ENCODE measurements around the gene TMEM213. TPM values are rescaled to one million over a fixed set of nuclear protein-coding genes. Genes with fewer than 3 reads are reported as not detected.
A peak's percentile ranks its signal among the peaks of the same experiment; 100 is the strongest.

TMEM213 gene
- total RNA-seq, 4 donors from 2014 or later, result not detected

- Histone ChIP-seq H3K4me1 (no peaks in the 10 kb centered on the region), H3K27ac (no peak overlapping the region), H3K4me3 (replicated peaks in 1 of 3) (no peak overlapping the region), H3K36me3 (no peaks in the 10 kb centered on the region), H3K27me3 (no peaks in the 10 kb centered on the region), H3K9me3 (no peaks in the 10 kb centered on the region)
- intact Hi-C loops (cut with DNase I), result loop anchor here (10.0 kb wide), 1 partner anchor 193 kb away; no protein-coding TSS in a partner anchor
- 66 to 86% methylated on average over 6 of the region's 6 CpGs for WGBS, 2 donors
- no peak for DNase-seq
- no peak for TF ChIP-seq POLR2A (IDR thresholded peaks at IDR 0.05)
- no peak for TF ChIP-seq CTCF (IDR thresholded peaks at IDR 0.05)
These were observed 83.9 kb downstream of the TMEM213 start for GRCh38 chr7:138881579-138882188.

- Histone ChIP-seq H3K4me3 (replicated peaks in 1 of 3) (no peak overlapping the region), H3K9me3 (no peaks in the 10 kb centered on the region), H3K27me3 (no peaks in the 10 kb centered on the region), H3K27ac (no peak overlapping the region), H3K4me1 (no peaks in the 10 kb centered on the region), H3K36me3 (no peaks in the 10 kb centered on the region)
- TF ChIP-seq POLR2A (IDR thresholded peaks at IDR 0.05) (no peak), CTCF (IDR thresholded peaks at IDR 0.05) (no peak)
- no peak for DNase-seq
- intact Hi-C loops (cut with DNase I), result loop anchor here (10.0 kb wide), 1 partner anchor 193 kb away; no protein-coding TSS in a partner anchor
- 97 to 98% methylated on average over 6 of the region's 6 CpGs for WGBS, 2 donors
These were observed 84.5 kb downstream of the TMEM213 start for GRCh38 chr7:138882249-138882648.

DNA sequence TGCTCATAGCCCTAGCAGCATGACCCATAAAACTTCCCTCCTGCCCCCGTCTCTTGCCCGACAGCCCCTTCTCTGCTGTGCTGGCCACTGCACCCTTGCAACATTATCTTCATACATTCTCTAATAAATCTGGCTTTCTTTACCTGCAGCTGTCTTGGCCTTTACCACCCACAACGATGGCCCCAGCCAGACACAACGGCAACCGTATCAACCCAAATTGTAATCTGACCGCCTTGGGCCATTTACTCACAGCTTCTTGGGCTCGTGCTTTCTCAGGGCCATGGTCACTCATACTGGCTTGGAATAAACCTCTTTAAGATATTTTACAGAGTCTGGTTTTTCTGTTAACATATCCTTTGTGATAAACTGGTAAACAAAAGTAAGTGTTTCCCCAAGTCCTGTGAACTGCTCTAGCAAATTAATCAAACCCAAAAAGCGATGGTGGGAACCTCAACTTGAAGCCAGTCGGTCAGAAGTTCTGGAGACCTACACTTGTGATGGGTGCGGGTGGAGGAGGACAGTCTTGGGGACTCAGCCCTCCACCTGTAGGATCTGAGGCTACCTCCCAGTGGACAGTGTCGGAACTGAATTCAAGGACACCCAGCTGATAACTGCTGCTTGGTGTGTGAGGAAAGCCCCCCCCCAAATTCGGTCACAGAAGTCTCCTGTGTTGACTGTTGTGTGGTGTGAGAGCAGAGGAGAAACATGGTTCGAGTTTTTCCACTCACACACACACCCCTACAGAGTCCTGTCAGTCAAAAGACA, 87.8 kb downstream of the TMEM213 start:
- no peak overlapping the region for H3K27ac ChIP-seq
- no peak for DNase-seq
- intact Hi-C loops (cut with DNase I), result loop anchor here (5.0 to 10.0 kb wide), 2 partner anchors 97 to 189 kb away; partner anchors contain the start of gene KIAA1549
- no peaks in the 10 kb centered on the region for H3K36me3 ChIP-seq
- WGBS, 2 donors, result 95 to 96% methylated on average over 13 of the region's 13 CpGs
- no peak overlapping the region for H3K4me3 ChIP-seq (replicated peaks in 1 of 3)
- TF ChIP-seq CTCF (IDR thresholded peaks at IDR 0.05) (no peak), POLR2A (IDR thresholded peaks at IDR 0.05) (no peak)
- no peaks in the 10 kb centered on the region for H3K4me1 ChIP-seq
- no peaks in the 10 kb centered on the region for H3K9me3 ChIP-seq
- H3K27me3 ChIP-seq, result no peaks in the 10 kb centered on the region

- WGBS, 2 donors, result 17 to 23% methylated on average over 4 of the region's 4 CpGs
- no peaks in the 10 kb centered on the region for H3K27me3 ChIP-seq
- DNase-seq, result peak; percentile 4 to 8
- intact Hi-C loops (cut with DNase I), result loop anchor here (5.0 to 10.0 kb wide), 2 partner anchors 96 to 188 kb away; partner anchors contain the start of gene KIAA1549
- H3K27ac ChIP-seq, result no peak overlapping the region
- H3K4me1 ChIP-seq, result no peaks in the 10 kb centered on the region
- H3K9me3 ChIP-seq, result no peaks in the 10 kb centered on the region
- no peaks in the 10 kb centered on the region for H3K36me3 ChIP-seq
- H3K4me3 ChIP-seq (replicated peaks in 1 of 3), result no peak overlapping the region
- no peak for TF ChIP-seq POLR2A (IDR thresholded peaks at IDR 0.05)
- TF ChIP-seq CTCF (IDR thresholded peaks at IDR 0.05), result peak; percentile 25 to 86 (median 69)
These were observed 88.7 kb downstream of the TMEM213 start for GRCh38 chr7:138886501-138886917.
